HepG2 (cell line): ENCODE results near the gene ANKRD39. TPM values are rescaled to one million over a fixed set of nuclear protein-coding genes. Genes with fewer than 3 reads are reported as not detected.
A peak's percentile ranks its signal among the peaks of the same experiment; 100 is the strongest.

Experiments used
- FOXA1 ChIP-seq, 2 experiments: fragments of 450-650 bp in 1 of 2; sonication (generic) in 1 of 2; formaldehyde crosslinking in 1 of 2; IDR thresholded peaks; 2 replicates each; pipeline versions ENCODE4 v1.4.0 to v1.6.1; 2016 to 2020; ENCODE audit warnings: missing genetic modification reagents in 1 of 2
- HDAC6 ChIP-seq: fragments of 200-600 bp; sonication (generic); IDR thresholded peaks from 2 replicates; pipeline ENCODE4 v1.7.0; 2017; ENCODE audit warnings: mild to moderate bottlenecking, antibody characterized with exemption, low read length, low read depth
- MXD3 ChIP-seq: IDR thresholded peaks from 2 replicates; pipeline ENCODE4 v1.6.1; 2016; ENCODE audit warnings: mild to moderate bottlenecking, missing biosample characterization, missing genetic modification reagents
- NCOR1 ChIP-seq: fragments of 200-600 bp; sonication (generic); IDR thresholded peaks from 2 replicates; pipeline ENCODE4 v1.7.0; 2017; ENCODE audit warnings: antibody characterized with exemption, low read length, borderline replicate concordance
- PATZ1 ChIP-seq: sonication (generic); formaldehyde crosslinking; IDR thresholded peaks from 2 replicates; pipeline ENCODE4 v1.4.0; 2020; ENCODE audit warnings: missing genetic modification reagents
- PPARG ChIP-seq: conservative IDR thresholded peaks from 2 replicates; pipeline ENCODE4 v1.6.1; 2016; ENCODE audit warnings: missing biosample characterization, missing genetic modification reagents
- PRDM10 ChIP-seq: sonication (generic); formaldehyde crosslinking; IDR thresholded peaks from 2 replicates; pipeline ENCODE4 v1.4.0; 2020; ENCODE audit warnings: low read depth, missing genetic modification reagents
- SNRNP70 ChIP-seq: fragments of 200-400 bp; formaldehyde crosslinking; IDR thresholded peaks from 2 replicates; pipeline ENCODE4 v1.6.1; 2017; ENCODE audit warnings: mild to moderate bottlenecking, low read depth, low read length, moderate library complexity
- TEAD2 ChIP-seq: sonication (generic); formaldehyde crosslinking; IDR thresholded peaks from 2 replicates; pipeline ENCODE4 v1.9.0; 2021; ENCODE audit warnings: missing genetic modification reagents
- TEF ChIP-seq: sonication (generic); formaldehyde crosslinking; IDR thresholded peaks from 2 replicates; pipeline ENCODE4 v1.5.0; 2020; ENCODE audit warnings: missing genetic modification reagents
- TFAP4 ChIP-seq: sonication (generic); IDR thresholded peaks from 2 replicates; pipeline ENCODE4 v1.6.1; 2016; ENCODE audit warnings: low read depth, borderline replicate concordance
- TRAFD1 ChIP-seq: sonication (generic); formaldehyde crosslinking; IDR thresholded peaks from 2 replicates; pipeline ENCODE4 v1.5.1; 2020; ENCODE audit warnings: missing genetic modification reagents, mild to moderate bottlenecking, borderline replicate concordance
- ZKSCAN5 ChIP-seq: sonication (generic); formaldehyde crosslinking; IDR thresholded peaks from 2 replicates; pipeline ENCODE4 v1.5.1; 2020; ENCODE audit warnings: mild to moderate bottlenecking, missing genetic modification reagents
- ZNF281 ChIP-seq: sonication (generic); formaldehyde crosslinking; IDR thresholded peaks from 2 replicates; pipeline ENCODE4 v1.4.0; 2020; ENCODE audit warnings: missing genetic modification reagents, borderline replicate concordance
- ZNF7 ChIP-seq: IDR thresholded peaks from 2 replicates; pipeline ENCODE4 v1.6.1; 2016; ENCODE audit warnings: missing biosample characterization, missing genetic modification reagents
- polyA plus RNA-seq, 8 experiments: library from polyadenylated mRNA; depleted of rRNA in 3 of 8; stranded (reverse) in 7 of 8; unstranded in 1 of 8; fragments of >200 nt; fragmentation: Illumina TruSeq in 4 of 8; extraction: Trizol in 4 of 8; gene quantifications; 2 replicates each; pipeline versions ENCODE4 v1.2.1 to v1.2.3, GENCODE V29; 2011 to 2016; ENCODE audit warnings: low read depth in 4 of 8, missing spikeins in 1 of 8, mixed read lengths in 1 of 8; ENCODE audit not compliant: insufficient read depth in 1 of 8
- total RNA-seq, 5 experiments: library from RNA; depleted of rRNA; stranded (reverse); fragments of >200 nt; fragmentation: Illumina TruSeq; extraction: Trizol; gene quantifications; 2 replicates each; pipeline ENCODE4 v1.2.3, GENCODE V29; 2016; ENCODE audit warnings: low read depth in 1 of 5

The ANKRD39 gene
- total and polyA plus RNA-seq, 2 of the 13 experiments (the other 11 are each of a cell fraction or from before 2014, with no cell fraction given), result 23.2 to 24.8 TPM

GRCh38 chr2:96819128-96819875, 38.5 kb downstream of the ANKRD39 start (continued):
- no peak for TF ChIP-seq TRAFD1
- peak; percentile 42; the same call in 1 of the 2 replicates for TF ChIP-seq ZKSCAN5
- no peak for TF ChIP-seq TEF (CRISPR knock-in tag)
- no peak for TF ChIP-seq ZNF7 (CRISPR knock-in tag)
- no peak for TF ChIP-seq MXD3
- TF ChIP-seq HDAC6, result 0 out of 2 replicates have a peak, but pooled peaks have one; percentile 51
- TF ChIP-seq SNRNP70, result no peak
- peak; percentile 83; the same call in 1 of the 2 replicates for TF ChIP-seq ZNF281 (CRISPR knock-in tag)
- TF ChIP-seq PRDM10 (CRISPR knock-in tag), result peak; percentile 93
- peak; percentile 56; the same call in 1 of the 2 replicates for TF ChIP-seq FOXA1 (IDR thresholded peaks at IDR 0.05)
- TF ChIP-seq FOXA1 (CRISPR knock-in tag; IDR thresholded peaks at IDR 0.05), result peak; percentile 99
- TF ChIP-seq PPARG (CRISPR knock-in tag), result peak; percentile 81; the same call in 1 of the 2 replicates
- no peak for TF ChIP-seq TEAD2 (CRISPR knock-in tag)
- TF ChIP-seq PATZ1, result peak; percentile 99
- TF ChIP-seq NCOR1, result peak; percentile 92
- TF ChIP-seq TFAP4, result peak; percentile 92
